EL (cell line): ENCODE results near the gene ENOX1.

Experiments used
- DNase-seq: peaks from one replicate; pipeline ENCODE4 v3.0.0-alpha.2; 2016

Gene ENOX1

DNA sequence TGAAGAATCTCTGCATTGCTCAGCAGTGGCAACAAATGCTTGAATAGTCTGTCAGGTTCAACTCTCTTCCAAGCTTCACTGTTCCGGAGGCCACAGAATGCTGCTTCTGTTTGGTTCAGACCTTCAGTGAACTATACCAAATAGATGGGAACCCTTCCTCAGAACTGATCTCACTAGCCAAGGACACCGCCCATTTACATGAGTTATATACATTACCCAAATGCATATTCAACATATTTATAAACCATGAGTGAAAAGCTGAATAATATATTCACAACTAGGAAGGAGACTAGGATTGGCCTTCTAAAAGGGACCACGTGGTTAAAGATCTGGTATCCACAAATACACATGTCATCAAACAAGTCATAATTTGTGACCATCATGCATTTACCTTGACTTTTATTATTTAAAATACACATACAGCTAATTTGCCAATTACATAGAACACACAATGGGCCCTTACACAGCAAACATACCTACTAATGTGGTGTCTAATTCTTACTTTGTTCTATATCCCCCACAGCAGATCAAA lies 49.3 kb downstream of the ENOX1 start:
- DNase-seq, result no peak

DNA sequence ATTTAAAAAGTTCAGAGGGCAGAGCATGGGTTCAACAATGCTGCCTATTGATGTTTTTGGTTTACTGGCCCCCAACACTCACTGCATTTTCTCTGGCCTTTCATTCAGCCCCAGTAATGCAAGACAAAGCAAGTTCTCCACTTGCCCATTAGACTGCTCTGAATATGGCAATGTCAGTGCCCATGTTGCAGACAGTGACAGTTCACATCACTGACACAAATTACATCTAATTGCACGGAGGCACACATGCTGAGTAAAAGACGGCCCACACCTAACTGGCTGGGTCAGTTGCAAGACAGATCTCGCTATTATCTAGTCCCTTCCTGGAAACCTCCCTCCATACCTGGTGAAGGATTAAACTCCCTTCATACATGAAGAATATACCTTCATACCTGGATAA lies 54.0 kb downstream of the ENOX1 start:
- DNase-seq, result no peak

DNA sequence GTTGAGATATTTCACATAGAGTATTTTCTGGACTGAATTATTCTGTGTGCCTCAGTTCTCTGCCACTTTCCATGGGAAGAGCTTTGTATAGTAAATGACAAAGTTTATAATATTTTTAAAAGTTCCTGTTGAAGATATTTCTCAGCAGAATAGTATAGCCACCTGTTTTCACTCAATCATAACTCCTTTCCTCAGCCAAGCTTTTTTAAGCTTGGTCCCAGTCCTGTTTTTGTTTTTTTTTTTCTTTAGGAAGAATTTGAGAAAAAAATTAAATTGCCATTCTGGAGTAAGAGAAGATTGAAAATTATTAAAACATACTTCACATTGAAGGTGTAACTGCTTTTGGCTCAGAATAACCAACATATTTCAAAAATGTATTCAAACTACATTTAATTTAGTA lies 55.5 kb downstream of the ENOX1 start:
- DNase-seq, result no peak

DNA sequence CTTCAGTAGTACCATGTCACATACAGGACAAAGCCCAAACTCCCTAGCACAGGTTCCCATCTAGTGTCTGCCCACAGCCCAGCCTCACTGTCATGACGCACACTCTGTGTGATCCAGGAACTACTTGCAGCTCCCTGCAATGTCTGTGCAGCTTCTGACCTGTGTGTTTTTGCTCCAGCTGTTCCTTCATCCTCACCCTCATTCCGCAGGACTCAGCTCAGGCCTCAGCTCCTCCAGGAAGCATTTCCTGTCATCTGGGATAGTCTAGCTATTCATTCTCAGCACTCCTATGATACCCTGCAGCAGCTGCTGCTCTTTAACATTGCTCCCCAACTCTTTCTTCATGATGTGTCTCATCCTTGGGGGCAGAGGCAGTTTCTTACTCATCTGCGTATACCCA lies 56.1 kb downstream of the ENOX1 start:
- DNase-seq, result peak; percentile 73

DNA sequence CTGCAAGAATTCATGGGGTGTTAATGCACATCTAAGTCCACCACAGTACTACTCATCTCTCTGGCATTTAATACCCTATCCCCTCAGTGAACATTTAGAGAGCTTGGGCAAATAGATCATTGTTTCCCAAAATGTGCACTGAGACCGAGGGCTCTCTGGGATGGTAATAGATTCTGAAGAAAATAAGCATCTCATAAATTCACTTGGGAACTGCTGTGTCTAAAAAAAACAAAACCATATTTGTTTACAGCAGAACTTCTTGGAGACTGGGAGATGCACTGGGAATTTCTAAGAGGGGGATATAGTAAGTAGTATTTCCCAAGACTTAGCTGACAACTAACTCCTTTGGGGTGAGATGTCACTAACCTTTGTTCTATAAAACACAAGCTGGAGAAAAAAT lies 58.4 kb downstream of the ENOX1 start:
- peak; percentile 15 for DNase-seq

DNA sequence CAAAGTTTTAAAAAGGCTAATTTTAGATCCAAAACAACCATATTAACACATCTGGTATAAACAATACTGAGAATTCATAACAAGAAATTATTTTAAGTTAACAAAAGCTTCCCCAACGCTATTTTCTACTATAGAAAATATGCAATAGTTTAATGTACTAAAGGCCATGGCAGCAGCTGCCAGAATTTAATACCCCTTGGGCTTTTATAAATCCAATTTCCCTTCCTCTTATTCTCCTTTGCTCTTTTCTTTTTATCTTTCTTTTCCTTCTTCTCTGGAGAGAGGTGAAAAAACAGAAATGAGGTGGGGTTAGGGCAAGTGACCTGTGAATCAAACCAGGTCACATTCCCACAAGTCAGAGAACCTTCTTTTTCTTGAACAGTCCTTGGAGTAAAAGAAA lies 58.9 kb downstream of the ENOX1 start:
- no peak for DNase-seq

DNA sequence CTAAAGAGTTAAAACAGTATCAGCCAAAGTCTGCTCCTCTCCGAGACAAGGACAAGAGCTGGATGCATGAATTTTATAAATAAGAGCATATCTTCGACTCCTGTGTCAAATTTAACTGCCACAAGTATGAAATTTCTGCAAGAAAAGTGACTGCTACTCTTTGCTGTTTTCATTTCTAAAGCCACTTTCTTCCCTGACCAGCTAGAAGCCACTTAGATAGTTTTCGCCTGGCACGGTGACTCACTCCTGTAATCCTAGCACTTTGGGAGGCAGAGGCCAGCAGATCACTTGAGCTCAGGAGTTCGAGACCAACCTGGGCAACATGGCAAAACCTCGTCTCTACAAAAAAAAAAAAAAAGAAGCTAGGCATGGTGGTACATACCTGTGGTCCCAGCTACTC lies 61.3 kb downstream of the ENOX1 start:
- DNase-seq, result no peak

DNA sequence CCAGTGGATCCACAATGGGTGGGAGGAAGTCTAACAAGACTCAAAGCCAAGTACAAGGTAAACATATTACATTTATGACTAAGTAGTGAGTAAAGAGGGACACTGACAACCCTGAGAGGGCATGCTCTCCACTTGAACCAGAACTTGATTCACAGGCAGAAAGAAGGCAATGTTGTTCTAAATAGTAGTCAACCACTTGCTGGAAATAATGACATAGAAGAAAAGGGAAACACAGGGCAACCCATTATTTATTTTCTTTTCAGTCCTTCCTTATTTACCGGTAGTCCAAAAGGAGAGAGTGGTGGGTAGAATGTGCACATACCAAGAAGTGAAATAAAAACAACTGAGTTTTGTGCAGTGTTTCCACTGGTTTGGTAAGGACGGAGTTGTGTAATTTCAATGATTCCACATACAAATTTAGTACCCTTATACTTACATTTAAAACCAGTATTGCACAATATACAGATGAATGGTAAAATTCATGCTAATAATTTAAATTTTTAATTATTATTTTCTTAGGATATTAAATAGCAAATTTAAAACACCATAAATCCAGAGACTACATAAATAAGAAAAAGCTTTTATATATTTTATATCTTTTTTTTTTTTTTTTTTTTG lies 65.9 kb downstream of the ENOX1 start:
- peak; percentile 29 for DNase-seq

DNA sequence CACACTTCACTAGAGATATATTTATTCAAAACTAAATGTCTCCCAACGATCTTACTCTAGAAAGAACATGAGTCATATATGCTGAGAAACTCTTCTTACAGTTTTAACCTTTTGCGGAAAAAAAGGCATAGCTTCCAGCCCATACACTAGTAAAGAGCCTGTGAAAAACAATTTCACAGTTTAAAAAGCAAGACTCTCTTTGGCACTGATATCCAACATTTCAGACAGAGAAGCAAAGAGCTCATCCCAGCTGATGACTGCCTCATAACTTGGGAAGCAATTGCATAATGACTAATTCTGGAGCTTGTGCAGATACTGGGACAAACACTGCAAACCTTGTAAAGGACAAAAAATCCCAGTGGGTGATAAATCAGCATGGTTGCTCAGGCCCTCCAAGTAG lies 88.0 kb downstream of the ENOX1 start:
- DNase-seq, result peak; percentile 8

DNA sequence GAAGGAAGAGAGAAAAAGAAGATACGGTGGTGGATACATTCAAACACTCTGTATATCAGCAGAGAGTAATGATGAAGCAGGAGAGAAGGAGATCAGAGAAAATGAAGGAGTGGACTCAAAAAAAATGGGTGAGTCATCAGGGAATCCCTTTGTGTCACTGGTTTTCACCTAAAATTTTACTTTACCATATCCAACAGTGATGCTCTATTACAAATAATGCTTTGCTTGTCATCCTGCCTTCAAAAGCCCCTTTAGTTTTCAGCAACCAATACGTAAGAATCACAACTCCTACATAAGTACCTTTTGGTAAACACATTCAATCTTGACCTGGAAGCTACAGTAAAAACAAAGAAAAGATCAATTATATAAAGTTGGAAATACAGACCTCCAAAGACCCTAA lies 88.8 kb downstream of the ENOX1 start:
- no peak for DNase-seq

DNA sequence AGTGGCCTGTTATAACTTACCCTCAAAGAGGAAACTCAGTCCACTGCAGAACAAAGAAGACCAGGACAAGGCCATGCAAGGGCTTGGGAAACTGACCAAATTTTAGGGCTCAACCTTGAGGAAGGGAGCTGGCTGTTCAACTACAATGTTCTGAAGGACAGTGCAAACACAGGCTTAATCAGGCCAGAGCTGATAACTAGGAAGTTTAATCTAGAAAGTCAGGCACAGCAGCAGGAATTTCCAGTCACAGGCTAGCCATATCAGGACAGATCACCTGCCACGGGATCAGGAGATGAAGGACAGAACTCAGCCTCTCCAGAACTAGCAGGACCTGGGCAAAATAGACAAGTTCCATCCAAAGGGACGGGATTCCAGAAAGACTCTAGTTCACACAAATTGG lies 89.4 kb downstream of the ENOX1 start:
- DNase-seq, result no peak

DNA sequence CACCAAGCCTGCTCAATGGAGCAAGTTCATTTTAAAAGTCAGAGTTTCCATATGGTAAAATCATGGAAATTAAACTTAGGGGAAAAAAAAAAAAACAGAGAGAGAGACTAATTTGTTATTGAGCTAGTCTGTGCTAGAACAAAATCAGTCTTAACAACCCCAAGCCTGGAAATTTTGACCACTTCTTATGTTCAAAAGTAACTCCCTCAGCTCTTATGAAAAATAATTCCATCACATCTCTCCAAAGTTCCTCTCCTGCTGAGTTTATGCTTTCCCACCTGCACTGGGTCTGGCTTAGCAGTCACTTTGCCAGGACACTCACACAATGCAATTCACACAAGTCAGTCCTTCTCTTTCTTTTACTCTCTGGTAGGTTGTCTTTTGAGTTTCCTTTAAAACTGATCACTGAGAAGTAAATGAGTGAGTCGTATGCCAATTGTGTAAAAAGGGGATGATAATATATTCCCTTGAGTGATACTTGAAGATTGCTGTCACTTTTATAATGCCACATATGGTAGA lies 92.6 kb downstream of the ENOX1 start:
- DNase-seq, result no peak

DNA sequence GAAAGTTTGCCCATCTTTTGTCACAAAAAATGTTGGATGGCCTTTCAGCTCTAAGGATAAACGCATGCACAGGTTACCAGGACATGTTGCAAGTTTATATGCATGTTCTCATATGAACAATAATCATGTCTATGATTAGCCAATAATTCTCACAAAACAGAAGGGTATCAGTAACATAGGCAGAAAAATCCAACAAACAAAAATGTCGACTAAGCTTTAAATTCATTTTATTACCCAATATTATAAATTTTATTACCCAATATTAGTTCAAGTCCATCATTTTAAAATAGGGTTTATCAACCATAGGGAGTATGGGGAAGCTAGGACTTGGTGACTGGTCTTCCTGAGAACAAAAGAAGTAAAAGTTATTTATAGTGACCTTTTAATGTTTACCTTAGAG lies 93.1 kb downstream of the ENOX1 start:
- no peak for DNase-seq

DNA sequence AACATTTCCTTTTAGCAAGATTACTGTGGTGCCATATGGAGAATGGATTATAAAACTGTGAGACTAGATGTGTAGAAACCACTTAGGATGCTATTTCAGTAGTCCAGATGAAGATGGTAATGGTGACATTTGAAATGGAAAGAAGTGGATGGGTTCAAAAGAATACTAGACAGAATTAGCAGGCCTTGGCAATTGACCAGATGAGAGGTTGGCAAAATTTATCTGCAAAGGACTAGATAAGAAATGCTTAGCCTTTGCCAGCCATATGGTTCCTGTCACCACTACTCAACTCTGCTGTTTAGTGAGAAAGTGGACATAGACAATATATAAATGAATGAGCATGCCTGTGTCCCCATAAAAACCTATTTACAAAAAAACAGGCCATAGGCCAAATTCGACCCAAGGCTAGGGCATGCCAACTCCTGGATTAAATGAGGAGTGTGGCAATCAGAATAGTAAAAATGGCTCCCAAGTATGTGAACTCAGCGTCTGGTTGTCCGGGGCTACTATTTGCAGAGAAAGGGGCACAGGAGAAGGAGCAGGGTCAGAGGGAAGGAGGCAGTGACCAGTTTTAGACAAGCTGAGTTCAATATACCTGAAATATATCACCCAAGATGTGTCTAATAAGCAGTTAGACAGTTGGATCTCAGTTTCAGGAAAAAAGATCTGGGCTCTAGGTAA lies 98.4 kb downstream of the ENOX1 start:
- no peak for DNase-seq

DNA sequence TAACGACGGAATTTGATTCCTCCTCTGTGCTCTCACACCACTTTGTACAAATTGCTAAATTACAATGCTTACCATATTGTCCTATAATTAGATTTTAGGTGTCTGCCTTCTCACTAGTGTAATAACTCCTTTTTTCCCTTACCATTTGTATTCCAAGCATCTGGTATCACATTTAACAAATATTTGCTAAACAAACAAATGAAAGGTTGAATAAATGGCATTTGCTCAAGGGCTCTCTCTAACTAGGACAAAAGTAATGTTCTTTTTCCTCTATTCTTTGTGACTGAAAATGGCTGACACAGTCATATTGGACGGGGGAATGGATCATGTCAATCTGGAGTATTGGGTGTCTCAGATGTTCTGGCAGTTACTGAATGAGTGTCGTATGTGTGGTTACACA lies 99.7 kb downstream of the ENOX1 start:
- DNase-seq, result peak; percentile 2

DNA sequence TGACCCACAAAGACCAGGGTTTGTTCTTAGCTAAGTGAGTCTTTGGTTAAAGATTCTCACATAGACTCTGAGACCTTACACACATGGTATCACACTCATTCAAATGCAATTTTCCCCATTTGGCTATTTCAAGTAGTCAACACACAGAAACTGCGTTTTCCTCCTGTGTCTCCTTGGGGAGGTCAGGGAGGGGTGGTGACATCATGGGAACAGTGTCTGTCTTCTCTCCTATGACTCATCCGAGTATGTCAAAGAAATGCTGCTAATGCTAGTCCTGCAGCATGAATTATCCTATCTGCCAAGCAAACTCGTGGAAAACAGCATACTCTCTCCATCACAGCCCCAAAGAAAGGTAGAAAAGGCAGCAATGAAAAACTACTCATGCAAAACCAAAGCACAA lies 100.2 kb downstream of the ENOX1 start:
- peak; percentile 95 for DNase-seq

DNA sequence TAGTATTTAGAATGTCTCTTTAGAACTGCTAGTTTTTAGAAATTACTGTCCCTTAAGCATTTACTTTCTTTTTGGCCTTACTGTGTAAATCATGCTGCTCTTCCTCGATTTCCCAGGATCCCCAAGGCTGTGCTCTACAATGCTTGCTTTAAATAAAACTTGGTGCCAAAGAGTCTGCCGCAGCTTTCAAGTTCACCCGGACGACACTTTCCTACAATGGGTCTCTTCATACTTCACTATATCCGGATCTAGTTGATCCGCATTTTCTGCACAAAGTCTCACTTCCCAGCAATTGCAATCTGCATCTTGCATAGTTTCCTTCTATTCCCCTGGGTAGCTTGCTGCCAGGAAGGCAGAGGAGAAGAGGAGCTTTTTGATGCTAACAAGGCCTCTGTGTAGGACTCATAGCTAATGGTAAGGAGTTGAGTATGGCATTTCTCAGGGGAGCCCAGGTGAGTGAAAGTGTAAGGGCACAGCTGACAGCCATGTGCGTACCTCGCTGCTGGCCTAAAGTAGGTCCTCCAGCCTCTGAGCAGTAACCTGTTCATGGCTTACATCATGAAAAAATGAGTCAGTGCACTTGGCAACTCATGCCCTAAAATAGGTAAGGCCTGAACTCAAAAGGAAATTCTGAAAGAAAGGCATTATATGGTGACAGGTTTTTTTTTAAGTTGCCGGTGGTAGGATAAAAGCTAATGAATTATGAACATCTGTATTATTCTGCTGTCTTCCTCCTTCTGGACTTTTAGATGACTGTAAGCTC lies 101.6 kb downstream of the ENOX1 start:
- DNase-seq, result no peak

DNA sequence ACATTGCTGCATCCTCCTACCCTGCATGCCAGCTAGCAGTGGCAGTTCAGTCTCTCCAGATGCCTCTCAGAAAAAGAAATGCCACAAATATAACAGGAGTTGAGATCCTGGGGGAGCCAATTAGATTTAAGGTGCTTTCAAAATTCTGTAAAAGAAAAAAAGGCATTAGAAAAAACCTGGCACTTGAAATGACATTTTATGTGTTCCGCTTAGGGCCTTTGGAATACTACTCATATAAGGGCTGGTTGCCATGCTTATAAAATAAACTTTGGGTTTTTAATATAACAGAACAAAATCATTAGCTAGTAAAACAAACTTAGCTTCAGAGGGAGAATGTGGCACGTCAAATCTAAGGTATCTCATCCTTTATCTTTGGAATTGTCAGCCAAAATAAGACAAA lies 104.1 kb downstream of the ENOX1 start:
- no peak for DNase-seq

DNA sequence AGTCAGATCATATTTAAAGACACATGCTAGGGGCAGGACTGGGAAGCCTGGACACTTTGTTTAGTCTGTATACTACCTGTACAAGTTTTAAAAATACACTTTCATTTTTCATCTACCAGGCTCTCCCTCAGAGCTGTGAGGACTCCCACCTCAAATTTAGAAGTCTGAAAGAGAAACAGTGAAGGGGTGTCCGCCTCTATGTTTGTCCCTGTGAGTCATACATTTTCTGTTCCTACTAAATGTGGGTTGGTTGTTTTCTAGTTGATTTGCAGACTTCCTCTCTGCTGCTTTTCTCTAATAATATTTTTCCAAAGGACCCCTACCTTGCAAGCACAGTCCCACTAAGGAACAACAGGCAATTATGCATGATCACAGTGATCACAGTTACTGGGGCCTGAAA lies 110.5 kb downstream of the ENOX1 start:
- DNase-seq, result no peak

DNA sequence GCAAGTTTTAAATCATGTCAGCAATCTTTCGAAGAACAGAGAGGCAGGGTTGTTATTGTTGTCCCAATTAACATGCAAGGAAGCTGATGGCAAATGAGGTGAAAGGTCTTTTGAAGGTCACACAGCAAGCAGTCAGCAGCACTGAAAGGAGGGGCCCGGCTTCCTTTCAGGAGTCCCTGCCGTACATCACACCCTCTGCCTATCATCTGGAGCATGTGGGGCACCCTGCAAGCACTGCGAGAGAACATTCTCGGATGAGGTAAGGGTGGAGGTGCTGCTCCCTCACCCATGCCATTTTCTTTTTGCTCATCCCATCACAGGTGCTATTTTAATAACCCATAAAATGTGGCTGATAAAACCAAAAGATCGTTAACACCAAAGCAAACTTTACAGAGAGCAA lies 111.2 kb downstream of the ENOX1 start:
- no peak for DNase-seq

DNA sequence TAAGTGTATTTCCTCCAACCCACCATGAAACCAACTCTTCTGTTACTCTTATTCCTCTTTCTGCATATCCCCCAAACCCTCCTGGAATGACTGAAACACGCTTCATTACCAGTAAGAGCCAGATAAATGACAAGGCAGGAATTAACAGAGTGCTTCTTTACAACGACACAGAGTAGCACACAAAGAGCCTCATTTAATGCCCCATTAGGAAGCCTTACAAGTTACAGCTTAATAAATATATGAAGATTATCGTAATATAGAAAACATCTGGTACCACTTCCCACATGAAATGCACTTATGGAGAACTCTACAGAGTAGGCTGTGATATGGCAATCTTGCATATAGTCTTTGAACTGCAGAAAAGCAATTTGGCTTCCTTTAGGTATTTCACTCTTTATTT lies 116.8 kb downstream of the ENOX1 start:
- no peak for DNase-seq

DNA sequence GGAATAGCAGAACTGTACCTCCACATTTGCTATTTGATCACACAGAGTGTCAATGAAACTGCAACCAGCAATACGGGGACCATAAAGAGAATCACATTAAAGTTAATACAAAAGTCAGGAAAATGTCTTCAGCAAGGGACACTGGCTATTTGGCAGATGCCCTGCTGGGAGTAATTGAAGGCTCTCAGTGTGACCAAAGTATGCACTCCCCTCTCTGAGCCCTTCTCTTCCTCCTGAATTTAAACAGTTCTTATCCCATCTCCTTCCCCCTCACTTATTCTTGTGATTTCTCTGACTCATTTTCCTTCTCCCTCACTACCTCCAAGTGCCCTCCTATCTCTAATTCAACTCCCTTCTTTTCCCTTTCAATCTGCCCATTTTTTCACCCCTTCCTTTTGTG lies 117.7 kb downstream of the ENOX1 start:
- DNase-seq, result no peak

DNA sequence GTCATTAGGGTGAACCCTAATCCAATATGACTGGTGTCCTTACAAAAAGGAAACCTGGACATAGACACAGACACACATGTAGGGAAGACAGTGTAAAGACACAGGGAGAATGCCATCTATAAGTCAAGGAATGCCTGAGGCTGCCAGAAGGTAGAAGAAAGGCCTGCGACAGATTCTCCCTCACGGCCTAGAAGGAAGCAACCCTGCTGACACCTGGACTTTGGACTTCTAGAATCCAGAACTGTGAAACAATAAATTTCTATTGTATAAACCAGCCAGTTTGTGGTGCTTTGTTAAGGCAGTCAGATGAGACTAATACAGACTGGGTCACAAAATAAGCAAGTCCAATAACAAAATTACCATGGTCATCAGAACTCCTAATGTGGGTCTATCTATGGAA lies 120.4 kb downstream of the ENOX1 start:
- DNase-seq, result no peak

DNA sequence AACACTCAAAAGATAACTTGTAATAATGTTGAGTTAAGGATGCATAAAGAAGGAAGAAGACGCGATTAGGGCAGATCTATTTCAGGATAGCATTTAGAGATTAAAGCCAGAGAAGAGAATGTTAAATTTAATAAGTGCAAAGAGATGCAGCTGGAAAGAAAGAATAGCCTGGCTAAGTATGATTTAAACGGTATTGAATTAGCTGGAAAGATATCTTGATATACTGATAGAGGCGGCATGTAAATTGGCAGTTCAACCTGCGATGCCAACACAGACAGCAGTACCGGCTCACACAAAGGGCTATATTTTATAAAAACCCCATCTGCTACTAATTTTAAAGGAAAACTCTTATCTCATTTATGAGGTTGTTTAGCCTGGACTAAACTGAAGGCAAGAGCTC lies 121.4 kb downstream of the ENOX1 start:
- no peak for DNase-seq
